ENCODE results near the gene TCERG1L.

DNA sequence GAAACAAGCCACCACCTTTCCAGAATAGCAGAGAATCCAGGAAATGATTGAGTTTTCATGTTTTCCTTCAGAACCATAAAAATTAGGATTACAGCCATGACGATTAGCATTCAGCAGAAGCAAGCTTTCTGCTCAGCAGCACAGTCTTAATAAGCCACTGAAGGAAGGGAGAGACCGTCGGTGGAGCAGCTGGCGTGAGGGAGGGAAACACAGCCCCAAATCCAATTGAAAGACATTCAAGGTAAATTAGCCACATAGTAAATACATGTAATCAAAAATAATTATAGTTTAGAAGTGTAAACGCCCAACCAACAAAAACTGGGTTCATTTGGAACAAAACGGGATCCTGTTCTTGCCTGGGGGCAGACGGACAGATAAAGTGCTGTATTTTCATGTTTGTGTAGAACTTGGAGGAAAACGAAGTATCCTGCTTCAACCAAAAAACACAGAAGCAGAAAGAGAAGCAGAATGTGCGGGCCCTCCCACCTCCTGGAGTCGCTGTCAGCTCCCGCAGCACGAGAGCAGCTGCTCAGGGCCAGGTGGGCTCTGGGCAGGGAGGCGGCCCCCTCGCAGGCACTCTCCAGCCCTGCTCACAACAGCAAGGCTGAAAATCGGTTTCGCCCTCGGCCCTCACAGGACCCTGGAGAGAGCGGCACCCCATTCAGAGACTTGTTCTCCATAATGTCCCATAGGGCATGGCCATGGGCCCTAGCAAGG, 84.9 kb downstream of the TCERG1L start:
- TF ChIP-seq POLR2A (IDR thresholded peaks at IDR 0.05; ENCODE audit: low read depth, low read length) (no peak), POLR2AphosphoS5 (IDR thresholded peaks at IDR 0.05; ENCODE audit: low read depth, low read length) (no peak), TAF1 (IDR thresholded peaks at IDR 0.05; ENCODE audit: borderline replicate concordance, low read depth, low read length) (no peak)
